K562 (cell line): ENCODE results near the gene KCNH8. TPM values are rescaled to one million over a fixed set of nuclear protein-coding genes. Genes with fewer than 3 reads are reported as not detected.

Source experiments
- CEBPZ ChIP-seq: fragments of 150-350 bp; IDR thresholded peaks from 2 replicates; pipeline ENCODE4 v1.6.1; 2014; ENCODE audit warnings: low read depth, mild to moderate bottlenecking, low read length, borderline replicate concordance
- GTF2A2 ChIP-seq: IDR thresholded peaks from 2 replicates; pipeline ENCODE4 v1.6.1; 2016; ENCODE audit warnings: mild to moderate bottlenecking, missing genetic modification characterization, missing compliant biosample characterization
- TAF15 ChIP-seq: fragments of 200-400 bp; formaldehyde crosslinking; IDR thresholded peaks from 2 replicates; pipeline ENCODE4 v1.6.1; 2017; ENCODE audit warnings: mild to moderate bottlenecking, low read depth, low read length, moderate library complexity
- ZNF175 ChIP-seq: fragments of 200-800 bp; sonication (Bioruptor generic); IDR thresholded peaks from 2 replicates; pipeline ENCODE4 v1.6.1; 2016; ENCODE audit warnings: low read depth, mild to moderate bottlenecking, missing genetic modification characterization, missing compliant biosample characterization
- ZNF354B ChIP-seq: fragments of 250-450 bp; sonication (Bioruptor Pico); IDR thresholded peaks from 2 replicates; pipeline ENCODE4 v1.4.0; 2020
- polyA plus RNA-seq, 8 experiments: library from polyadenylated mRNA; depleted of rRNA in 4 of 8; stranded (reverse) in 5 of 8; unstranded in 3 of 8; fragments of >200 nt; fragmentation: Nextera tagmentation in 2 of 8; fragmentation: Illumina TruSeq in 1 of 8; extraction: Ambion mirVana in 2 of 8; extraction: Trizol in 1 of 8; gene quantifications; 2 replicates each; pipeline versions ENCODE4 v1.2.1 to v1.2.3, GENCODE V29; 2011 to 2014; ENCODE audit warnings: inconsistent platforms in 1 of 8, missing spikeins in 1 of 8
- total RNA-seq, 7 experiments: library from RNA; depleted of rRNA in 6 of 7; stranded (reverse); fragments of >200 nt in 6 of 7; fragmentation: Illumina TruSeq in 2 of 7; extraction: Trizol in 2 of 7; gene quantifications; 2 replicates each; pipeline versions ENCODE4 v1.2.1 to v1.2.3, GENCODE V29; 2011 to 2021; ENCODE audit warnings: low replicate concordance in 1 of 7
- TF ChIP-seq, protein P1 (sequence below), 2 experiments: IDR thresholded peaks; 2 replicates each; pipeline ENCODE4 v1.6.1; 2011; ENCODE audit warnings: borderline replicate concordance in 1 of 2, control low read depth in 1 of 2, low read depth in 1 of 2, low read length in 1 of 2, mild to moderate bottlenecking in 1 of 2, mixed read lengths in 1 of 2, moderate library complexity in 1 of 2; ENCODE audit not compliant: insufficient read depth in 1 of 2, insufficient read length in 1 of 2, poor library complexity in 1 of 2, severe bottlenecking in 1 of 2; ENCODE audit errors: extremely low read depth in 1 of 2
- TF ChIP-seq, protein P2 (sequence below): sonication (generic); formaldehyde crosslinking; IDR thresholded peaks from 2 replicates; pipeline ENCODE4 v1.8.0; 2022; ENCODE audit warnings: mild to moderate bottlenecking, missing genetic modification reagents
- TF ChIP-seq, protein P3 (sequence below): fragments of 450-650 bp; IDR thresholded peaks from 2 replicates; pipeline ENCODE4 v1.6.1; 2017; ENCODE audit warnings: antibody characterized with exemption, mild to moderate bottlenecking

Gene KCNH8
- total and polyA plus RNA-seq, 9 of the 15 experiments (the other 6 are each of a cell fraction or from before 2014, with no cell fraction given) = 0.02 to 0.08 (median 0.04) TPM; not detected in 6

DNA sequence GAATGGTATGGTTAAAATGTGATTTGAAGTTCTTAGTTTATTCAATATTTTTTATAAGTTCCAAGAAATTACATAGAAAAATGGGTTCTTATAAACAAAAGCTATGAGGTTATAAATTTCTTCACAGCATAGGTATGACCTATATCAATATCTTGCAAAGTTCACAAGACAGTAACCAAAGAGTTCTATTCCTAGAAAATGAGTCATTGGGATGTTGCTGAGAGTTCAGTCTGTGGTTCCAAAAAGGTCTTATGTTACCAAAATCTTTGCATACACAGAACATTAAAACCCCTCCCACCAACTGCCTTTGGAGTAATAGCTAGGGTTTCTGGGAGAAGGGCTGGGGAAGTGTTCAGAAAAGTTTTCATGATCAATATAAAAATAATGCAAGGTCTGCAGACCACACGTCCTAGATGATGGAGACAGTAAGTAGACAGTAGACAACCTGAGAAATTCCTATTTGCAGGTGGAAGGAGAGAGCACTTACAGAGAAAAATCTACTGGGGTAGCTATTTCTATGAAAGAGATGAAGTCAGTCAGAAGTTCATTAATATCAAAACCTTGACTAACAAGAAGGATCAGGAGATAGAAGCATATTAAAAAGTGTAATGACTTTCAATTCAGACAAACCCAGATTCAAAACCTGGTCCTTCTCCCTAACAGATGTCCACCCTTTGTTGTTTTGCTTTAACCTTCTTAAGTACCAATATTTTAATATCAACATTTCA lies 279.3 kb downstream of the KCNH8 start (continued):
- TF ChIP-seq, protein P1, sequence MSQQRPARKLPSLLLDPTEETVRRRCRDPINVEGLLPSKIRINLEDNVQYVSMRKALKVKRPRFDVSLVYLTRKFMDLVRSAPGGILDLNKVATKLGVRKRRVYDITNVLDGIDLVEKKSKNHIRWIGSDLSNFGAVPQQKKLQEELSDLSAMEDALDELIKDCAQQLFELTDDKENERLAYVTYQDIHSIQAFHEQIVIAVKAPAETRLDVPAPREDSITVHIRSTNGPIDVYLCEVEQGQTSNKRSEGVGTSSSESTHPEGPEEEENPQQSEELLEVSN (IDR thresholded peaks at IDR 0.05; ENCODE audit: borderline replicate concordance in 1 of 2, extremely low read depth in 1 of 2, insufficient read depth in 1 of 2, insufficient read length in 1 of 2, low read depth in 1 of 2, low read length in 1 of 2, poor library complexity in 1 of 2, severe bottlenecking in 1 of 2) = no peak
- TF ChIP-seq CEBPZ (no peak), TAF15 (no peak), GTF2A2 (no peak), ZNF175 (CRISPR knock-in tag) (no peak), ZNF354B (CRISPR knock-in tag) (no peak)
- TF ChIP-seq, protein P2, sequence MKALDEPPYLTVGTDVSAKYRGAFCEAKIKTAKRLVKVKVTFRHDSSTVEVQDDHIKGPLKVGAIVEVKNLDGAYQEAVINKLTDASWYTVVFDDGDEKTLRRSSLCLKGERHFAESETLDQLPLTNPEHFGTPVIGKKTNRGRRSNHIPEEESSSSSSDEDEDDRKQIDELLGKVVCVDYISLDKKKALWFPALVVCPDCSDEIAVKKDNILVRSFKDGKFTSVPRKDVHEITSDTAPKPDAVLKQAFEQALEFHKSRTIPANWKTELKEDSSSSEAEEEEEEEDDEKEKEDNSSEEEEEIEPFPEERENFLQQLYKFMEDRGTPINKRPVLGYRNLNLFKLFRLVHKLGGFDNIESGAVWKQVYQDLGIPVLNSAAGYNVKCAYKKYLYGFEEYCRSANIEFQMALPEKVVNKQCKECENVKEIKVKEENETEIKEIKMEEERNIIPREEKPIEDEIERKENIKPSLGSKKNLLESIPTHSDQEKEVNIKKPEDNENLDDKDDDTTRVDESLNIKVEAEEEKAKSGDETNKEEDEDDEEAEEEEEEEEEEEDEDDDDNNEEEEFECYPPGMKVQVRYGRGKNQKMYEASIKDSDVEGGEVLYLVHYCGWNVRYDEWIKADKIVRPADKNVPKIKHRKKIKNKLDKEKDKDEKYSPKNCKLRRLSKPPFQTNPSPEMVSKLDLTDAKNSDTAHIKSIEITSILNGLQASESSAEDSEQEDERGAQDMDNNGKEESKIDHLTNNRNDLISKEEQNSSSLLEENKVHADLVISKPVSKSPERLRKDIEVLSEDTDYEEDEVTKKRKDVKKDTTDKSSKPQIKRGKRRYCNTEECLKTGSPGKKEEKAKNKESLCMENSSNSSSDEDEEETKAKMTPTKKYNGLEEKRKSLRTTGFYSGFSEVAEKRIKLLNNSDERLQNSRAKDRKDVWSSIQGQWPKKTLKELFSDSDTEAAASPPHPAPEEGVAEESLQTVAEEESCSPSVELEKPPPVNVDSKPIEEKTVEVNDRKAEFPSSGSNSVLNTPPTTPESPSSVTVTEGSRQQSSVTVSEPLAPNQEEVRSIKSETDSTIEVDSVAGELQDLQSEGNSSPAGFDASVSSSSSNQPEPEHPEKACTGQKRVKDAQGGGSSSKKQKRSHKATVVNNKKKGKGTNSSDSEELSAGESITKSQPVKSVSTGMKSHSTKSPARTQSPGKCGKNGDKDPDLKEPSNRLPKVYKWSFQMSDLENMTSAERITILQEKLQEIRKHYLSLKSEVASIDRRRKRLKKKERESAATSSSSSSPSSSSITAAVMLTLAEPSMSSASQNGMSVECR (CRISPR knock-in tag) = no peak
- TF ChIP-seq, protein P3, sequence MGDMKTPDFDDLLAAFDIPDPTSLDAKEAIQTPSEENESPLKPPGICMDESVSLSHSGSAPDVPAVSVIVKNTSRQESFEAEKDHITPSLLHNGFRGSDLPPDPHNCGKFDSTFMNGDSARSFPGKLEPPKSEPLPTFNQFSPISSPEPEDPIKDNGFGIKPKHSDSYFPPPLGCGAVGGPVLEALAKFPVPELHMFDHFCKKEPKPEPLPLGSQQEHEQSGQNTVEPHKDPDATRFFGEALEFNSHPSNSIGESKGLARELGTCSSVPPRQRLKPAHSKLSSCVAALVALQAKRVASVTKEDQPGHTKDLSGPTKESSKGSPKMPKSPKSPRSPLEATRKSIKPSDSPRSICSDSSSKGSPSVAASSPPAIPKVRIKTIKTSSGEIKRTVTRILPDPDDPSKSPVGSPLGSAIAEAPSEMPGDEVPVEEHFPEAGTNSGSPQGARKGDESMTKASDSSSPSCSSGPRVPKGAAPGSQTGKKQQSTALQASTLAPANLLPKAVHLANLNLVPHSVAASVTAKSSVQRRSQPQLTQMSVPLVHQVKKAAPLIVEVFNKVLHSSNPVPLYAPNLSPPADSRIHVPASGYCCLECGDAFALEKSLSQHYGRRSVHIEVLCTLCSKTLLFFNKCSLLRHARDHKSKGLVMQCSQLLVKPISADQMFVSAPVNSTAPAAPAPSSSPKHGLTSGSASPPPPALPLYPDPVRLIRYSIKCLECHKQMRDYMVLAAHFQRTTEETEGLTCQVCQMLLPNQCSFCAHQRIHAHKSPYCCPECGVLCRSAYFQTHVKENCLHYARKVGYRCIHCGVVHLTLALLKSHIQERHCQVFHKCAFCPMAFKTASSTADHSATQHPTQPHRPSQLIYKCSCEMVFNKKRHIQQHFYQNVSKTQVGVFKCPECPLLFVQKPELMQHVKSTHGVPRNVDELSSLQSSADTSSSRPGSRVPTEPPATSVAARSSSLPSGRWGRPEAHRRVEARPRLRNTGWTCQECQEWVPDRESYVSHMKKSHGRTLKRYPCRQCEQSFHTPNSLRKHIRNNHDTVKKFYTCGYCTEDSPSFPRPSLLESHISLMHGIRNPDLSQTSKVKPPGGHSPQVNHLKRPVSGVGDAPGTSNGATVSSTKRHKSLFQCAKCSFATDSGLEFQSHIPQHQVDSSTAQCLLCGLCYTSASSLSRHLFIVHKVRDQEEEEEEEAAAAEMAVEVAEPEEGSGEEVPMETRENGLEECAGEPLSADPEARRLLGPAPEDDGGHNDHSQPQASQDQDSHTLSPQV = no peak
